Activated CD4-positive, alpha-beta T cell treated with anti-CD3 and anti-CD28 coated beads, Interleukin-2, amount 50 U/mL, for 24 hours (primary cell): ENCODE measurements around the gene UBE2L6.
"Not testable (repeated sequence)": the region's sequence is repeated elsewhere in the genome, so short reads cannot be mapped to it uniquely, and the experiment has no call there.

Experiments
- DNase-seq, 2 donors: peaks; one replicate each; pipeline ENCODE4 v3.0.0-alpha.2; 2020; ENCODE audit warnings: low read depth in 1 of 2, low spot score in 1 of 2

The UBE2L6 gene

GRCh38 chr11:57566905-57567514 is 462 bp downstream of the UBE2L6 start:
- DNase-seq = peak in 1 of 2 donors; percentile 12

- peak in 1 of 2 donors; percentile 16 for DNase-seq
Measured at GRCh38 chr11:57566005-57566904, 1.2 kb downstream of the UBE2L6 start.

- no peak for DNase-seq
Measured at GRCh38 chr11:57562596-57562995, 4.9 kb downstream of the UBE2L6 start.

GRCh38 chr11:57560146-57560545 is 7.3 kb downstream of the UBE2L6 start:
- DNase-seq = no peak

GRCh38 chr11:57556041-57556440 is 11.4 kb downstream of the UBE2L6 start:
- DNase-seq = no peak

GRCh38 chr11:57555393-57555792 is 12.1 kb downstream of the UBE2L6 start:
- DNase-seq = no peak

GRCh38 chr11:57552479-57552878 is 15.0 kb downstream of the UBE2L6 start:
- DNase-seq = no peak

- no peak for DNase-seq
Measured at GRCh38 chr11:57551941-57552340, 15.5 kb downstream of the UBE2L6 start.

- DNase-seq = no peak
Measured at GRCh38 chr11:57549983-57550382, 17.5 kb downstream of the UBE2L6 start.

- no peak for DNase-seq
Measured at GRCh38 chr11:57547854-57548377, 19.6 kb downstream of the UBE2L6 start.

- DNase-seq = no peak
Measured at GRCh38 chr11:57546869-57547475, 20.5 kb downstream of the UBE2L6 start.

GRCh38 chr11:57546451-57546850 is 21.0 kb downstream of the UBE2L6 start:
- no peak for DNase-seq

- DNase-seq = no peak
Measured at GRCh38 chr11:57545883-57546282, 21.6 kb downstream of the UBE2L6 start.

- no peak for DNase-seq
Measured at GRCh38 chr11:57544566-57544965, 22.9 kb downstream of the UBE2L6 start.

GRCh38 chr11:57543593-57543992 is 23.9 kb downstream of the UBE2L6 start:
- no peak for DNase-seq

GRCh38 chr11:57542582-57542981 is 24.9 kb downstream of the UBE2L6 start:
- DNase-seq = no peak

- no peak for DNase-seq
Measured at GRCh38 chr11:57541169-57541568, 26.3 kb downstream of the UBE2L6 start.

- DNase-seq = no peak
Measured at GRCh38 chr11:57539342-57539741, 28.1 kb downstream of the UBE2L6 start.

- no peak for DNase-seq
Measured at GRCh38 chr11:57536947-57537619, 30.4 kb downstream of the UBE2L6 start, which contains the start of gene SMTNL1. TSS of gene SMTNL1 (plus strand) at chr11:57537595. CDS start at chr11:57542643, 5,048 bp downstream.

- DNase-seq = not testable (repeated sequence)
Measured at GRCh38 chr11:57534449-57534848, 33.0 kb downstream of the UBE2L6 start.
